Adrenal gland (tissue), 12 donors: Measurements from ENCODE around the gene SPNS2. TPM values are rescaled to one million over a fixed set of nuclear protein-coding genes. Genes with fewer than 3 reads are reported as not detected.

ENCODE experiments used
- DNase-seq, 7 donors: peaks; one replicate each; pipeline ENCODE4 v3.0.0-alpha.2; 2019 to 2020
- H3K27ac ChIP-seq, 5 donors: fragments of 200-600 bp; sonication (generic) in 4 of 5; 1 replicate in 3 of 5; 2 replicates in 2 of 5; pipeline versions ENCODE4 v1.5.1 to v1.8.0; 2016 to 2020; ENCODE audit warnings: mild to moderate bottlenecking in 1 of 5
- H3K27me3 ChIP-seq: fragments of 200-600 bp; 2 replicates; pipeline ENCODE4 v1.8.0; 2021
- H3K36me3 ChIP-seq, 2 donors: fragments of 200-600 bp; replicated peaks in 1 of 2; 1 replicate in 1 of 2; 2 replicates in 1 of 2; pipeline versions ENCODE4 v1.5.1 to v1.8.0; 2018 to 2022
- H3K4me1 ChIP-seq, 2 donors: fragments of 200-600 bp; replicated peaks in 1 of 2; 1 replicate in 1 of 2; 2 replicates in 1 of 2; pipeline versions ENCODE4 v1.5.1 to v1.8.0; 2018 to 2021
- H3K4me3 ChIP-seq, 4 donors: fragments of 200-600 bp; sonication (generic) in 3 of 4; one replicate each; pipeline ENCODE4 v1.5.1; 2016 to 2018
- H3K9me3 ChIP-seq, 3 donors: fragments of 200-600 bp; sonication (generic) in 1 of 3; replicated peaks in 1 of 3; 1 replicate in 2 of 3; 2 replicates in 1 of 3; pipeline versions ENCODE4 v1.5.1 to v1.8.0; 2016 to 2021
- POLR2A ChIP-seq, 2 donors: fragments of 450-650 bp; IDR thresholded peaks; one replicate each; pipeline ENCODE4 v1.6.1; 2017; ENCODE audit warnings: antibody characterized with exemption in 2 of 2, mild to moderate bottlenecking in 2 of 2, moderate library complexity in 1 of 2
- WGBS, 4 donors: extraction: QIAGEN DNeasy Blood & Tissue Kit in 2 of 4; methylation state at CpG; one replicate each; pipeline versions ENCODE4 v1.1.5 to v1.1.7; 2013 to 2017; 5-methylcytosine and 5-hydroxymethylcytosine counted together
- intact Hi-C, 2 donors: fragments of 100-400 bp; cut with DNase I; formaldehyde crosslinking; loops; one replicate each; pipeline versions ENCODE4 v1.14.1 to v1.15.0; 2022 to 2023
- polyA plus RNA-seq, 3 donors: library from polyadenylated mRNA; stranded (reverse); fragments of 200-250 nt in 2 of 3; fragments of 350-450 nt in 1 of 3; fragmentation: Illumina TruSeq in 1 of 3; extraction: RNeasy Lipid Tissue Mini Kit (QIAGEN cat#74804) in 1 of 3; gene quantifications; one replicate each; pipeline ENCODE4 v1.2.3, GENCODE V29; 2013 to 2014
- total RNA-seq, 9 donors: library from RNA; depleted of rRNA in 4 of 9; stranded (reverse); fragments of >200 nt in 4 of 9; fragments of 120-200 nt in 1 of 9; fragmentation: NEBNext Ultra II Directional in 1 of 9; extraction: Animal tissue kit (Norgen Biotek cat#: 25700) in 1 of 9; gene quantifications; one replicate each; pipeline versions ENCODE4 v1.1.0 to v1.2.4, GENCODE V29; 2013 to 2023
- TF ChIP-seq, protein P1 (sequence below), 6 experiments: fragments of 450-650 bp in 4 of 6; fragments of 200-600 bp in 2 of 6; sonication (generic) in 1 of 6; IDR thresholded peaks; 1 replicate in 5 of 6; 2 replicates in 1 of 6; pipeline versions ENCODE4 v1.5.1 to v1.8.0; 2016 to 2021; ENCODE audit warnings: antibody characterized with exemption in 6 of 6, mild to moderate bottlenecking in 2 of 6, moderate library complexity in 1 of 6
- donor health status: healthy with polysubstance abuse.
- donor health status: Bipolar disorder and iron deficiency.
- donor health status: DM: yes; HTN: yes; CAD: no.
- donor health status: DM: no; HTN: no; CAD: no.
- donor health status: DM: no; HTN: no; CAD: no.
- donor health status: DM: yes; HTN: yes; CAD: no.

Gene SPNS2
- total and polyA plus RNA-seq, 12 donors: 0.90 to 25.1 (median 7.7) TPM

DNA sequence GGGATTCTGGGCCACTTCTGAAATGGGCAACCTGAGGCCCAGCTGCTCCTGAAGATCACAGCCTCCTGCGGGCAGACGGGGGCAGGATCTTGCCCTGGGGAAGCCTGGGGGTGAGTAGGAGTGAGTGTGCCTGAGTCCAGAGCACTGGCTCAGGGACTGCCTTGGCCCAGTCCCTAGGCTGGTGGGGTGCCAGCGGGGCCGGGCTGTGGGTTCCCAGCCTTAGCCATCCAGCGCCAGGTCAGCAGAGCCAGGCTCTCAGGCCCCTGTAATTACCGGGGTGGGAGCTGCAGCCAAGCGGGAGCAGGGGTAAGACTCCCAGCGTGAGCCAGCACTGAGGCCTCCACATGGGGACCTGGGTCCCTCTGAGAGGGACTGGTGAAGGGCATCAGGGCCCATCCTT, 8.2 kb downstream of the SPNS2 start:
- WGBS, 4 donors: 63 to 88% (median 85%) methylated on average over 6 to 8 of the region's 8 CpGs; no CpG with 5 or more reads in 1 of the 4 donors
- H3K27ac ChIP-seq: no peak overlapping the region
- no peaks in the 10 kb centered on the region for H3K4me1 ChIP-seq
- no peaks in the 10 kb centered on the region for H3K9me3 ChIP-seq
- TF ChIP-seq POLR2A (IDR thresholded peaks at IDR 0.05): no peak
- TF ChIP-seq, protein P1, sequence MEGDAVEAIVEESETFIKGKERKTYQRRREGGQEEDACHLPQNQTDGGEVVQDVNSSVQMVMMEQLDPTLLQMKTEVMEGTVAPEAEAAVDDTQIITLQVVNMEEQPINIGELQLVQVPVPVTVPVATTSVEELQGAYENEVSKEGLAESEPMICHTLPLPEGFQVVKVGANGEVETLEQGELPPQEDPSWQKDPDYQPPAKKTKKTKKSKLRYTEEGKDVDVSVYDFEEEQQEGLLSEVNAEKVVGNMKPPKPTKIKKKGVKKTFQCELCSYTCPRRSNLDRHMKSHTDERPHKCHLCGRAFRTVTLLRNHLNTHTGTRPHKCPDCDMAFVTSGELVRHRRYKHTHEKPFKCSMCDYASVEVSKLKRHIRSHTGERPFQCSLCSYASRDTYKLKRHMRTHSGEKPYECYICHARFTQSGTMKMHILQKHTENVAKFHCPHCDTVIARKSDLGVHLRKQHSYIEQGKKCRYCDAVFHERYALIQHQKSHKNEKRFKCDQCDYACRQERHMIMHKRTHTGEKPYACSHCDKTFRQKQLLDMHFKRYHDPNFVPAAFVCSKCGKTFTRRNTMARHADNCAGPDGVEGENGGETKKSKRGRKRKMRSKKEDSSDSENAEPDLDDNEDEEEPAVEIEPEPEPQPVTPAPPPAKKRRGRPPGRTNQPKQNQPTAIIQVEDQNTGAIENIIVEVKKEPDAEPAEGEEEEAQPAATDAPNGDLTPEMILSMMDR (IDR thresholded peaks at IDR 0.05): no peak
- H3K4me3 ChIP-seq: no peak overlapping the region
- DNase-seq: no peak
- peaks cover 13% of the 10 kb centered on the region for H3K27me3 ChIP-seq
- no peaks in the 10 kb centered on the region for H3K36me3 ChIP-seq
- intact Hi-C loops: no loop called here

DNA sequence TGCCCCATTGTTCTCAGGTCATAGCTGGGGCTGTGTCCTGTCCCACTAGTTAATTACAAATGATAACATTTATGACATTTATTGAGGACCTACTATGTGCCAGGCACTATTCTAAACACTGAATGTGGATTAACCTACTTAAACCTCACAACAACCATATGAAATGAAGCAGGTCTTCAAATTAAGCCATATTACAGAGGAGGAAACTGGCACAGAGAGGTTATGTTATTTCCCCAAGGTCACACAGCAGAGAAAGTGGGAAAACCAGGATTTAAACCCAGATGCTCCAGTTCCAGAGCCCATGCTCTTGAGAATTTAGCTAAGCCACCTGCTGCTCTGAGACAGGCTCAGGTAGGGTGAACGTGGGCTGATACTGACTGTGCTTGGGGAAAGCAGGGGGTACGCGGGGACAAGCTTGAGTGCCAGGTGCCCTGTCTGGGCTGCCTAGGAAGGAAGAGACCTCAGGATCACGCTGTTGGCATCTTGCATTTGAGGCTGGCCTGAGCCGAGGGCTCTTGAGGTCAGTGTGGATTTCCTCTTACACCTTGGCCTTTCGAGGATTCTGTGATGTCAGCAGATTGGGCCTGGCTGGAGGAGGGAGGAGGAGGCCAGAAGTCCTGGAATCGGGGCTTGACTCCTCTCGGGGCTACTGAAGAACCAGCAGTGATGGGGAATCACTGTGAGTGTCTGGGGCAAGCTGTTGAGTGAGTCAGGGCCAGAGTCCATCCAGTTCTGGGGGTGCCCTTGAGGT, 8.9 kb downstream of the SPNS2 start:
- intact Hi-C loops: no loop called here
- H3K27ac ChIP-seq: no peak overlapping the region
- H3K27me3 ChIP-seq: peaks cover 13% of the 10 kb centered on the region
- WGBS, 4 donors: 67 to 74% (median 69%) methylated on average over 6 to 8 of the region's 8 CpGs
- no peaks in the 10 kb centered on the region for H3K9me3 ChIP-seq
- H3K36me3 ChIP-seq: no peaks in the 10 kb centered on the region
- no peaks in the 10 kb centered on the region for H3K4me1 ChIP-seq
- no peak for TF ChIP-seq POLR2A (IDR thresholded peaks at IDR 0.05)
- TF ChIP-seq, protein P1 (IDR thresholded peaks at IDR 0.05): no peak
- no peak for DNase-seq
- H3K4me3 ChIP-seq: no peak overlapping the region

DNA sequence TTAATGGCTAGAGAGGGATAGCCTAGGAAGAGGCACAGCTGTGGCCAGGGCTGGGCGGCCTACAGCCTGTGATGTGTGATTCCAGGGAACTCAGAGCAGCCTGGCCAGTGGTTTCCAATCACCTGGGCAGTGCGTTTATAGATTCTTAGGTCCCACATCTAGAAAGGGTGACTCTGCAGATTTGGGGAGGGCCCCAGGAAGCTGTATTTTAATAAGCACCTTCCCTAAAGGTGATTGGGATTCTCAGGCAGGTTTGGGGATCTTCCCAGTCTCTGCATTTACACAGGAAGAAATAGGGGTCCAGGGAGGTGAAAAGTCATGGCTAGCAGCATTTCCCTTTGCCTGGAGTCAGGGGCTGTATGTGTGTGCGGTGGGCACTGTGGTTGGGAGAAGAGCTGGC, 9.5 kb downstream of the SPNS2 start:
- intact Hi-C loops: no loop called here
- no peak for DNase-seq

DNA sequence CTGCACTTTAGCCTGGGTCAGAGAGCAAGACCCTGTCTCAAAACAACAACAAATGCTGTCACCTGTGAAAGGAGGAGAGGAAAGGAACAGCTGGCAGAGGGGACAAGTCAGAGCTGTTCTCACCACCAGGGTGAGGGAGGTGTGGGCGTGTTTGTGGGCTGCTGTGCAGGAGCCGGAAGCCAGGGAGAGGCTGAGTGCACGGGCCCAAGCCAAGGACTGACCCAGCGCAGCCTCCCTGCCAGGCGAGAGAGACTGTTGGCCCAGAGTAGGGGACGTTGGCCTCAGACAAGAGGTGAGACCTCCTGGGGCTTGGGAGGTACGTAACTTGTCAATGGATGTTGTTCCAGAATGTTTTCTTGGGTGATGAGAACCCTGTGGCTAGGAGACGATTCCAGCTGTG, 10.7 kb downstream of the SPNS2 start:
- Histone ChIP-seq H3K4me3 (no peak overlapping the region), H3K36me3 (no peaks in the 10 kb centered on the region), H3K4me1 (no peaks in the 10 kb centered on the region), H3K27ac (peak overlapping the region in 2 of 5 donors; percentile 27 to 41), H3K9me3 (no peaks in the 10 kb centered on the region), H3K27me3 (peaks cover under 1% of the 10 kb centered on the region)
- intact Hi-C loops: no loop called here
- TF ChIP-seq, protein P1 (IDR thresholded peaks at IDR 0.05): no peak
- TF ChIP-seq POLR2A (IDR thresholded peaks at IDR 0.05): no peak
- 61 to 87% (median 69%) methylated on average over 6 to 8 of the region's 8 CpGs for WGBS, 4 donors
- no peak for DNase-seq

More for the DNA sequence above, 9.5 kb downstream of the SPNS2 start:
- H3K4me3 ChIP-seq: no peak overlapping the region
- no peaks in the 10 kb centered on the region for H3K36me3 ChIP-seq
- WGBS, 4 donors: 83 to 88% (median 85%) methylated on average over 2 to 3 of the region's 3 CpGs
- peaks cover 8% of the 10 kb centered on the region for H3K27me3 ChIP-seq
- no peak overlapping the region for H3K27ac ChIP-seq
- TF ChIP-seq, protein P1 (IDR thresholded peaks at IDR 0.05): no peak
- no peak for TF ChIP-seq POLR2A (IDR thresholded peaks at IDR 0.05)
- no peaks in the 10 kb centered on the region for H3K4me1 ChIP-seq
- no peaks in the 10 kb centered on the region for H3K9me3 ChIP-seq
